GM12875 (cell line): ENCODE data around the gene USP4.
A peak's percentile ranks its signal among the peaks of the same experiment; 100 is the strongest.

Experiments used
- H3K4me3 ChIP-seq: one replicate; pipeline ENCODE4 v1.5.1; 2011; ENCODE audit warnings: low read depth, low read length, control low read depth
- TF ChIP-seq, protein P1 (sequence below): IDR thresholded peaks from 2 replicates; pipeline ENCODE4 v1.5.1; 2011; ENCODE audit warnings: low read depth, mild to moderate bottlenecking, control low read depth, inconsistent platforms, low read length, moderate library complexity, borderline replicate concordance; ENCODE audit not compliant: insufficient read depth

Gene USP4

DNA sequence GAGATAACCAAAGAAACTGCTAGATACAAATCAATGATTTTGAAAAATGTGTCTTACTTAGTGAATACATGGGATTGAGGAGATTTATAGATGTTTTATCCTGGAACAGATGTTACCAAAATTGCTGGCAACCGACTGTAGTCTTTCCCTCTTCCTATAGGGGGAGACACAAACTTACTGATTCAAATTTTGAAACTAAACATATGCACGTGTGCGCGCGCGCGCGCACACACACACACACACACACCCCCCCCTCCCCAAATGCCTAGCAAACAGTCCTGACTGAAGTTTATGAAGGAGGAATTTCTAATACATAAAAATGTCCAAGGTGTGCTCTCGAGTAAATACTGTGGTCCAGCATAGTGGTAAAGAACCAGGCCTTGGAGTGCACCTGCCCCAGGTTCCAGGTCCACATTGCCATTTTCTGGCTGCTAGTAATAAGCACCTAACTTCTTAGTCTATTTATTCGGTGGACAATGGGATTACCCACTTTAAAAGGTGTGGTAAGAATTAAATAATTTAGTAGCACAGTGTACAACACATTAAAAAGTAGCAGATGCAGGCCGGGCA lies 44.3 kb downstream of the USP4 start:
- no peak overlapping the region for H3K4me3 ChIP-seq

GRCh38 chr3:49294343-49294742 lies 45.5 kb downstream of the USP4 start:
- TF ChIP-seq, protein P1, sequence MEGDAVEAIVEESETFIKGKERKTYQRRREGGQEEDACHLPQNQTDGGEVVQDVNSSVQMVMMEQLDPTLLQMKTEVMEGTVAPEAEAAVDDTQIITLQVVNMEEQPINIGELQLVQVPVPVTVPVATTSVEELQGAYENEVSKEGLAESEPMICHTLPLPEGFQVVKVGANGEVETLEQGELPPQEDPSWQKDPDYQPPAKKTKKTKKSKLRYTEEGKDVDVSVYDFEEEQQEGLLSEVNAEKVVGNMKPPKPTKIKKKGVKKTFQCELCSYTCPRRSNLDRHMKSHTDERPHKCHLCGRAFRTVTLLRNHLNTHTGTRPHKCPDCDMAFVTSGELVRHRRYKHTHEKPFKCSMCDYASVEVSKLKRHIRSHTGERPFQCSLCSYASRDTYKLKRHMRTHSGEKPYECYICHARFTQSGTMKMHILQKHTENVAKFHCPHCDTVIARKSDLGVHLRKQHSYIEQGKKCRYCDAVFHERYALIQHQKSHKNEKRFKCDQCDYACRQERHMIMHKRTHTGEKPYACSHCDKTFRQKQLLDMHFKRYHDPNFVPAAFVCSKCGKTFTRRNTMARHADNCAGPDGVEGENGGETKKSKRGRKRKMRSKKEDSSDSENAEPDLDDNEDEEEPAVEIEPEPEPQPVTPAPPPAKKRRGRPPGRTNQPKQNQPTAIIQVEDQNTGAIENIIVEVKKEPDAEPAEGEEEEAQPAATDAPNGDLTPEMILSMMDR, result no peak
- H3K4me3 ChIP-seq, result no peak overlapping the region

More for the DNA sequence above, 44.3 kb downstream of the USP4 start:
- TF ChIP-seq, protein P1, result peak; percentile 43; the same call in 1 of the 2 replicates

GRCh38 chr3:49283997-49284396 lies 55.9 kb downstream of the USP4 start:
- TF ChIP-seq, protein P1, result no peak
- no peak overlapping the region for H3K4me3 ChIP-seq

- TF ChIP-seq, protein P1, result no peak
- no peak overlapping the region for H3K4me3 ChIP-seq
Observed at GRCh38 chr3:49279376-49279775, 60.5 kb downstream of the USP4 start.

- H3K4me3 ChIP-seq, result no peak overlapping the region
- TF ChIP-seq, protein P1, result no peak
Observed at GRCh38 chr3:49278548-49278947, 61.3 kb downstream of the USP4 start.

DNA sequence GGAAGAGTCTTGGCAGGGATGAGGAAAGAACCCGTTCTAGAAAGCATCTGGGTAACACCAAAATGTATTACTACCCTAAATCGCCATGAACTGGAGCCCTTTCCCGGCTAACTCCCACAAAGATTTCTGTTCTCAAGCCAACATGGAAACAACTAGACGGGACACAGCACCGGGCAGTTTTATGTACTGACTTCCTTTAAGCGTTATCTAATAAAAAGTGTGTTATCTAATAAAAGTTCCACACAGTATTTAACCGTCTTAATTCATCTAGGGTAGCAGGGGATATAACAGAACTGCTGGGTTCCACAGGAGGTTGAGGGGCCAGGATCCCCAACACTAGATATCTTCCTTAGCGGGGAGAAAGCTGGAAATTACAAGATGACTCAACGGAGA lies 62.5 kb downstream of the USP4 start:
- H3K4me3 ChIP-seq, result peak overlapping the region; percentile 62
- TF ChIP-seq, protein P1, result no peak
